Activated naive CD4-positive, alpha-beta T cell treated with anti-CD3 and anti-CD28 coated beads for 36 hours (primary cell): ENCODE results near the gene CLSTN1. TPM values are rescaled to one million over a fixed set of nuclear protein-coding genes. Genes with fewer than 3 reads are reported as not detected.
"Not testable (repeated sequence)": the region's sequence is repeated elsewhere in the genome, so short reads cannot be mapped to it uniquely, and the experiment has no call there.

Source experiments
- CTCF ChIA-PET: fragments of 350-600 bp; sonication (Branson Sonifier 250); formaldehyde crosslinking; loops from one replicate; lab custom pipeline; 2021; ENCODE audit warnings: antibody characterized with exemption; lab: Charles Lee
- DNase-seq: peaks from one replicate; pipeline ENCODE4 v3.0.0-alpha.2; 2020
- H3K27ac Mint-ChIP-seq: one replicate; pipeline ENCODE4 v1.8.0; 2021; ENCODE audit warnings: mild to moderate bottlenecking, mixed read lengths
- H3K27me3 Mint-ChIP-seq: one replicate; pipeline ENCODE4 v1.8.0; 2021; ENCODE audit warnings: low read depth, mixed read lengths
- H3K36me3 Mint-ChIP-seq: one replicate; pipeline ENCODE4 v1.8.0; 2021; ENCODE audit warnings: low read depth, mixed read lengths
- H3K4me1 Mint-ChIP-seq: one replicate; pipeline ENCODE4 v1.8.0; 2021; ENCODE audit warnings: low read depth, mixed read lengths
- H3K4me3 Mint-ChIP-seq: one replicate; pipeline ENCODE4 v1.8.0; 2021; ENCODE audit warnings: mild to moderate bottlenecking, moderate library complexity, mixed read lengths
- H3K9me3 Mint-ChIP-seq: one replicate; pipeline ENCODE4 v1.8.0; 2021; ENCODE audit warnings: mixed read lengths
- intact Hi-C: fragments of 100-400 bp; cut with micrococcal nuclease; formaldehyde crosslinking; loops from one replicate; pipeline ENCODE4 v1.15.1; 2023
- total RNA-seq, 2 experiments: library from RNA; stranded (reverse); gene quantifications; one replicate each; pipeline ENCODE4 v1.2.3, GENCODE V29; 2021

Gene CLSTN1
- total RNA-seq, 2 experiments from 2014 or later, result 24.0 to 24.9 TPM

DNA sequence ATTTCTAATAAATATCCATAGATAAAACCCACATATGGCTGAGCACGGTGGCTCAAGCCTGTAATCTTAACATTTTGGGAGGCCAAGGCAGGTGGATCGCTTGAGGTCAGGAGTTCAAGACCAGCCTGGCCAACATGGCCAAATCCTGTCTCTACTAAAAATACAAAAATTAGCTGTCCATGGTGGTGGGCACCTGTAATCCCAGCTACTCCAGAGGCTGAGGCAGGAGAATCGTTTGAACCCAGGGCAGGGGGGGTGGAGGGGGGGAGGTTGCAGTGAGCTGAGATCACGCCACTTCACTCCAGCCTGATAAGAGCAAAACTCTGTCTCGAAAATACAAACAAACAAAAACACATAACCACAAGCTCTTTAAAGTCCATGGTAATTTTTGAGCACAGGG lies 17.8 kb downstream of the CLSTN1 start:
- H3K9me3 Mint-ChIP-seq, H3K36me3 Mint-ChIP-seq, DNase-seq, intact Hi-C loops, H3K27me3 Mint-ChIP-seq, H3K4me3 Mint-ChIP-seq, H3K27ac Mint-ChIP-seq: not testable (repeated sequence)
- H3K4me1 Mint-ChIP-seq, result peaks cover 53% of the 10 kb centered on the region
- CTCF ChIA-PET, result interaction anchor here (1.5 to 2.1 kb wide), 2 partner anchors 21 to 63 kb away, joined by 6 read pairs; no protein-coding TSS in a partner anchor

DNA sequence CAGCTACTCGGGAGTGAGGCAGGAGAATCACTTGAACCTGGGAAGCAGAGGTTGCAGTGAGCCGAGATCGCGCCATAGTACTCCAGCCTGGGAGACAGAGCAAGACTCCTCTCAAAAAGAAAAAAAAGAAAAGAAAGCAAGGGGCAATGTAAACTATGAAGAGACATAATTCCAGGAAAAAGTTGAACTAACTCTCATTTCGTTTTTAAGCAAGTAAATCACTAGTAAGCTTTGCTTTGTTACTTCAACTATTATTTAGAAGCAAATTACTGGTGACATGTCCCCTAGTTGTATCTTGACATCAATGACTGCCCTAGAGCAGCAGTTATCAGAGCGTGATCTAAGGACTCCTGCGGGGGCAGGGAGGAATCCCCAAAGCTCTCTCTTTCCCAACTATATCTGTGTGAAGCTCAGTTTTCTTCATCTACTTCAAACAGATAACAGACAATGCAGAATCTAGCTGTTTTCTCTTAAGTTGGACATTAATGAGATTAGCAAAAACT lies 18.7 kb downstream of the CLSTN1 start:
- no peaks in the 10 kb centered on the region for H3K36me3 Mint-ChIP-seq
- H3K27me3 Mint-ChIP-seq, result no peaks in the 10 kb centered on the region
- no peak for DNase-seq
- no peak overlapping the region for H3K4me3 Mint-ChIP-seq
- H3K27ac Mint-ChIP-seq, result no peak overlapping the region
- intact Hi-C loops, result no loop called here
- peaks cover 53% of the 10 kb centered on the region for H3K4me1 Mint-ChIP-seq
- H3K9me3 Mint-ChIP-seq, result no peaks in the 10 kb centered on the region
- CTCF ChIA-PET, result interaction anchor here (0.6 to 2.1 kb wide), 3 partner anchors 20 to 1446 kb away, joined by 3 to 6 read pairs (median 6); no protein-coding TSS in a partner anchor

DNA sequence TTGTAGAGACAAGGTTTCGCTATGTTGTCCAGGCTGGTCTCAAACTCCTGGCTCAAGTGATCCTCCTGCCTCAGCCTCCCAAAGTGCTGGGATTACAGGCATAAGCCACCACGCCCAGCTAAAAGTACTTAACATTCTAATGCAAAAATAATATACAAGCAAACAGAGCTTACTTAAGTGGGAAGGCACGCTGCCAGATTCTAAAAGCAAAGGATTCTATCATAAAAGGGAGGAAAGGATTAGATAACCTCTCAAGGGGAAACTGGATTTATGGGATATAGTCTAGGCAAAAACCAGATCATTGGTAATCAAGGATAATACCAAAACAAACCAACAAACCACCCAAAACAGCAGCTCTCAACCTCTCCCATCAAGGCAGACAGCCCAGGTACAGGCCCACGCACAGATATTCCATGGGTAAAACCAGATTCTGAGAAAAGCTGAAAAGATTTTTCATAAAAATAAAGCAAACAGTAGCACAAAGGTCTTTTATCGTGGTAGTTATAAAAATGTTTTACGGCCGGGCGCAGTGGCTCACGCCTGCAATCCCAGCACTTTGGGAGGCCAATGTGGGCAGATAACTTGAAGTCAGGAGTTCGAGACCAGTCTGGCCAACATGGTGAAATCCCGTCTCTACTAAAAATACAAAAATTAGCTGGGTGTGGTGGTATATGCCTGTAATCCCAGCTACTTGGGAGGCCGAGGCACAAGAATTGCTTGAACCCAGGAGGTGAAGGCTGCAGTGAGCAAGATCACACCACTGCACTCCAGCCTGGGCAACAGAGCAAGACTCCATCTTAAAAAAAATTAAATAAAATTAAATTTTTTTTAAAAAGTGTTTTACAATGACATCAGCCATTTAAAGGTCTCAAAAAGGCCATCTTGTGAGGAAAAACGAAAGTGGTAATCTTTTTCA lies 20.5 kb downstream of the CLSTN1 start:
- peaks cover 53% of the 10 kb centered on the region for H3K4me1 Mint-ChIP-seq
- H3K27ac Mint-ChIP-seq, intact Hi-C loops, H3K27me3 Mint-ChIP-seq, H3K9me3 Mint-ChIP-seq, DNase-seq, H3K36me3 Mint-ChIP-seq, H3K4me3 Mint-ChIP-seq: not testable (repeated sequence)
- CTCF ChIA-PET, result interaction anchor here (0.6 to 1.2 kb wide), 3 partner anchors 19 to 312 kb away, joined by 3 to 6 read pairs (median 4); no protein-coding TSS in a partner anchor

DNA sequence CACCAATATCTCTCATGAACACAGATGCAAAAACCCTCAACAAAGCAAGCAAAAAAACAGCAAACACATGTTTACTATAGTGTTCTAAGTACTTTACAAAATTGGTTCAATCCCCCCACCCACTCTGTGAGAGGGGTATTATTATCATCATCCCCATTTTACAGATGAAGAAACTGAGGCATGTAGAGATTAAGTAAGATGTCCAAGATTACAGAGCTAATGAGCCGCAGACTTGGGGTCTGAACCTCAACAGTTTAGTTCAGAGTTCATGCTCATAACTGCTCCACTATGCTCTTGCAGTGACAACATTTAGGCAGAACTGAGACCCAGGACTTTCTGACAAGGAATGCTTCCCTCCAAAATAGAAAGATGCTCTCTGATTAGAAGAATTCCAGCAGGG lies 21.9 kb downstream of the CLSTN1 start:
- intact Hi-C loops, result no loop called here
- H3K4me1 Mint-ChIP-seq, result peaks cover 58% of the 10 kb centered on the region

DNA sequence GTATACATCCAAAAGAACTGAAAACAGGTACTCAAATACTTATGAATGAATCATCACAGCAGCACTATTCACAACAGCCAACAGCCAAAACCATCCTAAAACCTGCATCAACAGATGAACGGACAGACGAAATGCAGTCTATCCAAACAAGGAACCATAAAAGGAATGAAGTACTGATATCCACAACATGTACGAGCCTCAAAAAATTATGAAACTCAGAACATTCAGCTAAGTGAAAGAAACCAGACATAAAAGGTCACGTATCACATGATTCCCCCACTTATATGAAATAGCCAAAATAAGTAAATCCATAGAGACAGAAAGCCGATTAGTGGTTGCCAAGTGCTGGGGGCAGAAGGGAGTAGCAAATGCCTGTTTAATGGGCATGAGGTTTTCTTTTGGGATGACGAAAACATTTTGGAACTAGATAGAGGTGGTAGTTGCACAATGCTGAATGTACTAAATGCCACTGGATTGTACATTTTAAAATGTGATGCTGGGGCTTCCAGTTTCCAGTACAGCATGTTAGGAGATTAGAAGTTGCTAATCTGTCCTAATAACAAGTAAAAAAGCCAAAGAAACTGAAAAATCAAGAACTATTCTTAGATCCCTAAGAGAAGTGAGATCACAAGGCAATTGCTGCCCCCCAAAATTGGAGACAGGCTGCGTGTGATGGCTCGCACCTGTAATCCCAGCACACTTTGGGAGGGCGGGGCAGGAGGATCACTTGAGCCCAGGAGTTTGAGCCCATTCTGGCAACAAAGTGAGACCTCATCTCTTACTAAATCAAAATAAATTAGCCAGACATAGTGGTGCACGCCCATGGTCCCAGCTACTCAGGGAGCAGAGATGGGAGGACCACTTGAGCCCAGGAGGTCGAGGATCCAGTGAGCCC lies 25.3 kb downstream of the CLSTN1 start:
- no peak overlapping the region for H3K27ac Mint-ChIP-seq
- no peaks in the 10 kb centered on the region for H3K9me3 Mint-ChIP-seq
- intact Hi-C loops, result loop anchor here (1.0 kb wide), 1 partner anchor 11 kb away; no protein-coding TSS in a partner anchor
- no peak overlapping the region for H3K4me3 Mint-ChIP-seq
- CTCF ChIA-PET, result interaction anchor here (1.3 to 3.6 kb wide), 3 partner anchors 13 to 70 kb away, joined by 3 to 24 read pairs (median 8); no protein-coding TSS in a partner anchor
- DNase-seq, result no peak
- H3K4me1 Mint-ChIP-seq, result peaks cover 56% of the 10 kb centered on the region
- H3K27me3 Mint-ChIP-seq, result no peaks in the 10 kb centered on the region
- H3K36me3 Mint-ChIP-seq, result no peaks in the 10 kb centered on the region

More for the DNA sequence above, 21.9 kb downstream of the CLSTN1 start:
- CTCF ChIA-PET, result interaction anchor here (0.6 to 3.6 kb wide), 2 partner anchors 16 to 18 kb away, joined by 3 to 24 read pairs; no protein-coding TSS in a partner anchor
- no peaks in the 10 kb centered on the region for H3K27me3 Mint-ChIP-seq
- no peaks in the 10 kb centered on the region for H3K36me3 Mint-ChIP-seq
- no peak for DNase-seq
- H3K9me3 Mint-ChIP-seq, result no peaks in the 10 kb centered on the region
- no peak overlapping the region for H3K4me3 Mint-ChIP-seq
- H3K27ac Mint-ChIP-seq, result no peak overlapping the region

DNA sequence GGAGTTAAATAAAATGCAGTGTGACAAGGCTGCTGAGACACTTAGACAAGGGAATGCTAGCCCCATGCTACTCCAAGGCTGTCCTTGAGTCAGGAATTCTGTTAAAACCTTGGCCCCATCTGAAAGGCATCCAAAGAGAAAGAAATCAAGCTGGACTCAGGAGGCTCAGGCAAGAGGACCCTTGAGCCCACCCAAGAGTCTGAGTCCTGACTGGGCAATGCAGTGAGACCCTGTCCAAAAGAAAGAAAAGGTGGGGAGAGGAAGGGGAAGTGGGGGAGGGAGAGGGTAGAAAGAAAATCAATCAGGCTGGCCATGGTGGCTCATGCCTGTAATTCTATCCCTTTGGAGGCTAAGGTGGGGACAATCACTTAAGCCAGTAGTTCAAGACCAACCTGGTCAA lies 26.7 kb downstream of the CLSTN1 start:
- H3K4me1 Mint-ChIP-seq, result peaks cover 50% of the 10 kb centered on the region
- H3K27ac Mint-ChIP-seq, result no peak overlapping the region
- no peak overlapping the region for H3K4me3 Mint-ChIP-seq
- intact Hi-C loops, result no loop called here
- no peaks in the 10 kb centered on the region for H3K9me3 Mint-ChIP-seq
- H3K27me3 Mint-ChIP-seq, result no peaks in the 10 kb centered on the region
- no peaks in the 10 kb centered on the region for H3K36me3 Mint-ChIP-seq
- CTCF ChIA-PET, result interaction anchor here (1.5 kb wide), 1 partner anchor 12 kb away, joined by 8 read pairs; no protein-coding TSS in a partner anchor
- DNase-seq, result no peak

DNA sequence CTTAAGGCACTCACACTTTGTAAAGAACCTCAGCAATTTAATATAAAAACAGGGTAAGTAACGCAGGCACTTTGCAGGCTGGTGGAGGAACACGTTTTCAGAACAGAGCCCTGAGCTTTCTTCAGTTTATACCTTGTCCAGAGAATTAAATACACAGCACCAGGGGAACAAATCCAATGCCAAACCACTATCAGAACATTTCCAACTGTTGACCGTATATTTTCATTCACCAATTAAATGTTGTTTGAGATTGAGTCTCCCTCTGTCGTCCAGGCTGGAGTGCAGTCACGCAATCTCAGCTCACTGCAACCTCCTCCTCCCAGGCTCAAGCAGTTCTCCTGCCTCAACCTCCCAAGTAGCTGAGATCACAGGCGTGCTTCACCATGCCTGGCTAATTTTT lies 29.7 kb downstream of the CLSTN1 start:
- Mint-ChIP-seq H3K27ac (no peak overlapping the region), H3K36me3 (no peaks in the 10 kb centered on the region), H3K4me1 (peaks cover 40% of the 10 kb centered on the region), H3K9me3 (peaks cover 2% of the 10 kb centered on the region), H3K4me3 (no peak overlapping the region), H3K27me3 (no peaks in the 10 kb centered on the region)
- CTCF ChIA-PET, result interaction anchor here (1.0 to 1.3 kb wide), 2 partner anchors 9 to 74 kb away, joined by 4 to 5 read pairs; no protein-coding TSS in a partner anchor
- intact Hi-C loops, result no loop called here
- no peak for DNase-seq

DNA sequence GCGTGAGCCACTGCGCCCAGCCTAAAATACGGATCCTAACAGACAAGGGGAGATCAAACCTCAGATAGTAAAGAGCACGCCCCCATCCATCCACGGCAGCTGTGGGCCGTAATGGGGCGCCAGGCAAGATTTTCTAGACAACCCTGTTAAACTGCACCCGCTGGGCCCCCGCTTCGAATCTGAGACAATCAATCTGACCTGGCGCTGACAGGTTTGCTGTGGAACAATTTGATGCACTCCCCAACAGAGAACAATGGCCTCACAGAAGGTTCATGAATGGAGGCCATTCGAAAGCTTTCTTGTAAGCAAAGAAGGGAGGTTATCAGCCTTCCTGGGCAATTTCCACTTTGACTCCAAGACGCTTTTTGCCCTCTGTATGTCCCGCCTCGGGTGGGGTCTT lies 30.5 kb downstream of the CLSTN1 start:
- intact Hi-C loops, result no loop called here
- Mint-ChIP-seq H3K4me1 (peaks cover 35% of the 10 kb centered on the region), H3K9me3 (peaks cover 2% of the 10 kb centered on the region), H3K27ac (no peak overlapping the region), H3K4me3 (no peak overlapping the region), H3K36me3 (no peaks in the 10 kb centered on the region), H3K27me3 (no peaks in the 10 kb centered on the region)
- DNase-seq, result no peak
- CTCF ChIA-PET, result interaction anchor here (1.4 to 1.9 kb wide), 2 partner anchors 9 to 76 kb away, joined by 3 to 9 read pairs; no protein-coding TSS in a partner anchor

DNA sequence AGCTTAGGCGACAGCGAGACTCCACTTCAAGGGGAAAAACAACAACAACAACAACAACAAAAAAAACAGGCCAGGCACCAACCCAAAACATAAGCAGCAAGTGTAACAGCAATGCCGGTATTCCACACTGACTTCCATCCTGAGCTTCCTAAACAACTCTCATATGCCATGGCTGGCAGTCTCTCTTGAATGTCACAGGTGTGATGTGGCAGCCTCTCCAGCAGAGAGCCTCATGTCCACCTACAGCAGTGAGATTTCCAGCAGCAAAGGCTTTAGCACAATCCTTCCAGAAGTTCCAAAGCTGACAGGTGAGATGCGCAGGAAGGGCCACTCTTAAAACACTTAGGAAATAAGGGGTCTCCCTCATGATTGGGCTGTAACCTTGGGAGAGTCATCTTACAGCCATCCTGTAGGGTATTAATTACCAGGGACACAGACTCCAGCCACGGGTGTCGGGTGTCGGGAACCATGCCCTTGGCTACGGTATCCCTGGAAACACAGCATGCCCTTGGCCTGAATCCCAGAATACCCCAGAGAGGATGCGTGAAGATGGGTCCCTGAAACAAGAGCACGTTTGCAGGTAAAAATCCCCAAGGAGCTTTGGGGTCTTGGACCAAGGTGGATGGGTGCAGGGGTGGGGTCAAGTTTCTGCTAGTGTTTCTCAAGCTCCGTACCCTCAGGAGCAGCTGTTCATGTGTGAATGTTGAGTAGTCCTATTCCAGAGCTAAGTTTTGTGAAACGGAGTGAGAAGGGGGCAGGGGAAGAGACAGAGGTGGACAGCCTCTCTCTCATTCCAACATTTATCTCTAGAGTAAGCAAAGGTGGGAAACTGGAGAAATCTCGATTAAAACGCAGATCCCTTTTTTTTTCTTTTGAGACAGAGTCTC lies 31.4 kb downstream of the CLSTN1 start:
- no peaks in the 10 kb centered on the region for H3K36me3 Mint-ChIP-seq
- H3K9me3 Mint-ChIP-seq, result peaks cover 2% of the 10 kb centered on the region
- CTCF ChIA-PET, result interaction anchor here (0.7 to 1.9 kb wide), 5 partner anchors 8 to 76 kb away, joined by 3 to 9 read pairs (median 3); no protein-coding TSS in a partner anchor
- H3K4me3 Mint-ChIP-seq, result no peak overlapping the region
- no peak for DNase-seq
- intact Hi-C loops, result no loop called here
- no peaks in the 10 kb centered on the region for H3K27me3 Mint-ChIP-seq
- H3K27ac Mint-ChIP-seq, result no peak overlapping the region
- H3K4me1 Mint-ChIP-seq, result peaks cover 35% of the 10 kb centered on the region

DNA sequence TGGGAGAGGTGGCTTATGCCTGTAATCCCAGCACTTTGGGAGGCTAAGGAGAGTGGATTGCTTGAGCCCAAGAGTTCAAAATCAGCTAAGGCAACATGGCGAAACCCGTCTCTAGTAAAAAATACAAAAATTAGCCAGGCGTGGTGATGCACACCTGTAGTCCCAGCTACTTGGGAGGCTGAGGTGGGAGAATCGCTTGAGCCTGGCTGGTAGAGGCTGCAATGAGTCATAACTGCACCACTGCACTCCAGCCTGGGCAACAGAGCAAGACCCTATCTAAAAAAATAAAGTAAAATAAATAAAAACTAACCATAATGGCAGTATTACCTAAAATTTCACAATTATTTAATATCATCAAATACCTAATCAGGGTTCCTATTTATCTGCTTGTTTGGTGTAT lies 34.1 kb downstream of the CLSTN1 start:
- H3K9me3 Mint-ChIP-seq, H3K4me3 Mint-ChIP-seq, H3K36me3 Mint-ChIP-seq, CTCF ChIA-PET, H3K27ac Mint-ChIP-seq, DNase-seq, H3K27me3 Mint-ChIP-seq, intact Hi-C loops: not testable (repeated sequence)
- H3K4me1 Mint-ChIP-seq, result peaks cover 34% of the 10 kb centered on the region

DNA sequence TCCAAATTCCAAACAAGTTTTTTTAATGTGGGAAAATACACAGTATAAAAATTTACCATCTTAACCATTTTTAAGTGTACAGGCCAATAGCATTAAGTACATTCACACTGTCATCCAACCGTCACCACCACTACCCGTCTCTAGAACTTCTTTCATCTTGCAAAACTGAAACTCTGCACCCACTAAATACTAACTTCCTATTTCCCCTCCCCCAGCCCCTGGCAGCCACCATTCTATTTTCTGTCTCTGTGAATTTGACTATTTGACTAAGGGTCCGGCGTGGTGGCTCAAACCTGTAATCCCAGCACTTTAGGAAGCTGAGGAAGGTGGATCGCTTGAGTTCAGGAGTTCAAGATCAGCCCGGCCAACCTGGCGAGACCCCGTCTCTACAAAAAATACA lies 36.1 kb downstream of the CLSTN1 start:
- H3K9me3 Mint-ChIP-seq, result peaks cover 2% of the 10 kb centered on the region
- CTCF ChIA-PET, result interaction anchor here (1.1 to 8.0 kb wide), 4 partner anchors 12 to 170 kb away, joined by 3 to 178 read pairs (median 14); no protein-coding TSS in a partner anchor
- peak; percentile 80 for DNase-seq
- H3K27ac Mint-ChIP-seq, result peak overlapping the region; percentile 71
- intact Hi-C loops, result loop anchor here (1.0 to 2.0 kb wide), 4 partner anchors 11 to 158 kb away; partner anchors contain the start of genes CLSTN1 and CTNNBIP1
- H3K36me3 Mint-ChIP-seq, result no peaks in the 10 kb centered on the region
- H3K27me3 Mint-ChIP-seq, result no peaks in the 10 kb centered on the region
- peak overlapping the region; percentile 27 for H3K4me3 Mint-ChIP-seq
- H3K4me1 Mint-ChIP-seq, result peaks cover 34% of the 10 kb centered on the region
